Loucy (cell line): ENCODE results near the gene CEP131.

Source experiments
- H2AFZ ChIP-seq: fragments of 200-600 bp; sonication (generic); 2 replicates; pipeline ENCODE4 v1.6.0; 2016; ENCODE audit warnings: antibody characterized with exemption, mild to moderate bottlenecking, low read length, moderate library complexity
- H3F3A ChIP-seq: fragments of 200-600 bp; 2 replicates; pipeline ENCODE4 v1.6.0; 2016; ENCODE audit warnings: antibody characterized with exemption, low read depth, mild to moderate bottlenecking
- H3K27me3 ChIP-seq: fragments of 200-600 bp; sonication (generic); 2 replicates; pipeline ENCODE4 v1.6.1; 2014; ENCODE audit warnings: low read length, mild to moderate bottlenecking; ENCODE audit not compliant: insufficient read depth, poor library complexity, severe bottlenecking
- H3K36me3 ChIP-seq: fragments of 200-600 bp; sonication (generic); 2 replicates; pipeline ENCODE4 v1.6.1; 2016; ENCODE audit warnings: low read length; ENCODE audit not compliant: insufficient read depth
- H3K4me1 ChIP-seq: fragments of 200-600 bp; sonication (generic); 2 replicates; pipeline ENCODE4 v1.5.1; 2014; ENCODE audit warnings: low read length, mild to moderate bottlenecking; ENCODE audit not compliant: insufficient read depth, poor library complexity, severe bottlenecking
- H3K4me2 ChIP-seq: fragments of 200-600 bp; sonication (generic); 2 replicates; pipeline ENCODE4 v1.6.0; 2014; ENCODE audit warnings: antibody characterized with exemption, low read length, low read depth, mild to moderate bottlenecking; ENCODE audit not compliant: poor library complexity, severe bottlenecking
- H3K4me3 ChIP-seq: fragments of 200-600 bp; sonication (generic); 2 replicates; pipeline ENCODE4 v1.5.1; 2014; ENCODE audit warnings: low read length, mild to moderate bottlenecking, mixed read lengths; ENCODE audit not compliant: poor library complexity, severe bottlenecking
- H3K79me2 ChIP-seq: fragments of 200-600 bp; sonication (generic); 2 replicates; pipeline ENCODE4 v1.6.1; 2014; ENCODE audit warnings: low read length; ENCODE audit not compliant: insufficient read depth
- H3K9ac ChIP-seq: fragments of 200-600 bp; sonication (generic); 2 replicates; pipeline ENCODE4 v1.6.0; 2014; ENCODE audit warnings: mild to moderate bottlenecking, low read depth, low read length, moderate library complexity; ENCODE audit not compliant: poor library complexity, severe bottlenecking
- H3K9me2 ChIP-seq: fragments of 200-600 bp; sonication (generic); replicated peaks from 2 replicates; pipeline ENCODE4 v1.6.1; 2016; ENCODE audit warnings: low read depth, low read length, mixed read lengths
- H3K9me3 ChIP-seq: fragments of 200-600 bp; sonication (generic); 2 replicates; pipeline ENCODE4 v1.6.1; 2014; ENCODE audit warnings: mild to moderate bottlenecking, antibody characterized with exemption, low read length, low read depth; ENCODE audit not compliant: insufficient read depth
- H4K20me1 ChIP-seq: fragments of 200-600 bp; sonication (generic); 2 replicates; pipeline ENCODE4 v1.6.0; 2014; ENCODE audit warnings: antibody characterized with exemption, low read length, mild to moderate bottlenecking; ENCODE audit not compliant: insufficient read depth, poor library complexity, severe bottlenecking
- CTCF ChIP-seq: fragments of 200-600 bp; sonication (generic); conservative IDR thresholded peaks from 2 replicates; pipeline ENCODE4 v1.5.1; 2014; ENCODE audit warnings: mild to moderate bottlenecking, antibody characterized with exemption, low read length
- EZH2phosphoT487 ChIP-seq: fragments of 200-600 bp; IDR thresholded peaks from 2 replicates; pipeline ENCODE4 v1.6.1; 2018; ENCODE audit warnings: antibody characterized with exemption, mild to moderate bottlenecking, moderate library complexity, borderline replicate concordance

The CEP131 gene

GRCh38 chr17:81245665-81246342 is 23.0 kb upstream of the CEP131 start:
- H2AFZ ChIP-seq: no peak overlapping the region

GRCh38 chr17:81245024-81245664 is 22.4 kb upstream of the CEP131 start:
- no peak overlapping the region for H2AFZ ChIP-seq
- no peak overlapping the region for H3K4me3 ChIP-seq
- no peaks in the 10 kb centered on the region for H3K27me3 ChIP-seq
- peaks cover 14% of the 10 kb centered on the region for H3K4me1 ChIP-seq
- H3K4me2 ChIP-seq: no peak overlapping the region
- TF ChIP-seq CTCF: no peak
- no peak for TF ChIP-seq EZH2phosphoT487
- no peak overlapping the region for H3K9ac ChIP-seq
- H3K36me3 ChIP-seq: peaks cover 8% of the 10 kb centered on the region; the same call in 1 of the 2 replicates
- no peaks in the 10 kb centered on the region for H3F3A ChIP-seq
- peaks cover 18% of the 10 kb centered on the region for H3K79me2 ChIP-seq
- no peaks in the 10 kb centered on the region for H3K9me2 ChIP-seq
- H4K20me1 ChIP-seq: peaks cover 16% of the 10 kb centered on the region
- no peaks in the 10 kb centered on the region for H3K9me3 ChIP-seq

More at GRCh38 chr17:81245665-81246342, 23.0 kb upstream of the CEP131 start:
- H3K9me2 ChIP-seq: no peaks in the 10 kb centered on the region
- peaks cover 15% of the 10 kb centered on the region for H3K79me2 ChIP-seq
- no peak overlapping the region for H3K9ac ChIP-seq
- H3F3A ChIP-seq: no peaks in the 10 kb centered on the region
- no peaks in the 10 kb centered on the region for H3K27me3 ChIP-seq
- H3K36me3 ChIP-seq: peaks cover 11% of the 10 kb centered on the region; the same call in 1 of the 2 replicates
- peaks cover 7% of the 10 kb centered on the region for H3K4me1 ChIP-seq
- no peak for TF ChIP-seq CTCF
- no peak for TF ChIP-seq EZH2phosphoT487
- H3K4me2 ChIP-seq: no peak overlapping the region
- H3K4me3 ChIP-seq: no peak overlapping the region
- peaks cover 12% of the 10 kb centered on the region for H4K20me1 ChIP-seq
- no peaks in the 10 kb centered on the region for H3K9me3 ChIP-seq

GRCh38 chr17:81244358-81245023 is 21.7 kb upstream of the CEP131 start:
- Histone ChIP-seq H4K20me1 (peaks cover 16% of the 10 kb centered on the region), H3K79me2 (peaks cover 24% of the 10 kb centered on the region), H3K9me3 (no peaks in the 10 kb centered on the region), H3K4me2 (no peak overlapping the region), H2AFZ (no peak overlapping the region), H3K36me3 (peaks cover 1% of the 10 kb centered on the region; the same call in 1 of the 2 replicates), H3K4me1 (peaks cover 17% of the 10 kb centered on the region), H3F3A (no peaks in the 10 kb centered on the region), H3K27me3 (no peaks in the 10 kb centered on the region), H3K9ac (no peak overlapping the region), H3K9me2 (no peaks in the 10 kb centered on the region), H3K4me3 (no peak overlapping the region)
- TF ChIP-seq EZH2phosphoT487 (no peak), CTCF (no peak)
